Measurements from ENCODE around the gene GDNF.

The GDNF gene

GRCh38 chr5:37776826-37777225 is 63.0 kb downstream of the GDNF start:
- no peak for DNase-seq

- DNase-seq, result no peak
Measured at GRCh38 chr5:37774912-37775483, 64.8 kb downstream of the GDNF start.

GRCh38 chr5:37773809-37774208 is 66.0 kb downstream of the GDNF start:
- DNase-seq, result no peak

- DNase-seq, result no peak
Measured at GRCh38 chr5:37772255-37772654, 67.6 kb downstream of the GDNF start.

GRCh38 chr5:37771731-37772130 is 68.1 kb downstream of the GDNF start:
- DNase-seq, result no peak

GRCh38 chr5:37771203-37771611 is 68.6 kb downstream of the GDNF start:
- no peak for DNase-seq

GRCh38 chr5:37770786-37771185 is 69.1 kb downstream of the GDNF start:
- DNase-seq, result no peak

- DNase-seq, result no peak
Measured at GRCh38 chr5:37769840-37770239, 70.0 kb downstream of the GDNF start.

GRCh38 chr5:37769108-37769507 is 70.7 kb downstream of the GDNF start:
- no peak for DNase-seq

- no peak for DNase-seq
Measured at GRCh38 chr5:37768371-37768770, 71.5 kb downstream of the GDNF start.

- DNase-seq, result no peak
Measured at GRCh38 chr5:37767961-37768360, 71.9 kb downstream of the GDNF start.

- DNase-seq, result no peak
Measured at GRCh38 chr5:37767251-37767650, 72.6 kb downstream of the GDNF start.
